HG02759 (cell line): ENCODE results near the gene PLEKHN1.
"Not testable (repeated sequence)": the region's sequence is repeated elsewhere in the genome, so short reads cannot be mapped to it uniquely, and the experiment has no call there.

Source experiments
- ATAC-seq: cut with Tn5 transposase; IDR thresholded peaks from one replicate; pipeline ENCODE4 v1.9.1; 2021; ENCODE audit warnings: mild to moderate bottlenecking, moderate library complexity; ENCODE audit not compliant: unreplicated experiment

The PLEKHN1 gene

GRCh38 chr1:991275-991674 lies 25.0 kb downstream of the PLEKHN1 start:
- ATAC-seq, result not testable (repeated sequence)

- ATAC-seq, result no peak
Observed at GRCh38 chr1:991895-992294, 25.6 kb downstream of the PLEKHN1 start.

GRCh38 chr1:992362-992761 lies 26.1 kb downstream of the PLEKHN1 start:
- ATAC-seq, result no peak

GRCh38 chr1:993379-993995 lies 27.2 kb downstream of the PLEKHN1 start:
- no peak for ATAC-seq

GRCh38 chr1:994546-994945 lies 28.3 kb downstream of the PLEKHN1 start:
- ATAC-seq, result not testable (repeated sequence)

- ATAC-seq, result no peak
Observed at GRCh38 chr1:995665-996633, 29.7 kb downstream of the PLEKHN1 start.

- ATAC-seq, result no peak
Observed at GRCh38 chr1:996851-997712, 30.8 kb downstream of the PLEKHN1 start.

- ATAC-seq, result no peak
Observed at GRCh38 chr1:997713-997992, 31.4 kb downstream of the PLEKHN1 start.

- no peak for ATAC-seq
Observed at GRCh38 chr1:997993-998744, 31.9 kb downstream of the PLEKHN1 start.

- ATAC-seq, result no peak
Observed at GRCh38 chr1:998745-998994, 32.4 kb downstream of the PLEKHN1 start.

GRCh38 chr1:998995-999724 lies 32.9 kb downstream of the PLEKHN1 start:
- no peak for ATAC-seq

- ATAC-seq, result peak; percentile 50
Observed at GRCh38 chr1:999725-1000356, 33.6 kb downstream of the PLEKHN1 start, which contains the start of gene HES4. Gene HES4, minus strand, starts transcription at chr1:1000097. Its CDS starts 124 bp downstream, at chr1:999973.

GRCh38 chr1:1000357-1001056 lies 34.2 kb downstream of the PLEKHN1 start:
- ATAC-seq, result peak; percentile 32

GRCh38 chr1:1001057-1001783 lies 34.9 kb downstream of the PLEKHN1 start:
- no peak for ATAC-seq

- no peak for ATAC-seq
Observed at GRCh38 chr1:1003618-1004419, 37.5 kb downstream of the PLEKHN1 start.

- ATAC-seq, result no peak
Observed at GRCh38 chr1:1004420-1004779, 38.1 kb downstream of the PLEKHN1 start.

GRCh38 chr1:1004780-1005697 lies 38.8 kb downstream of the PLEKHN1 start:
- ATAC-seq, result no peak
